Stimulated activated naive CD8-positive, alpha-beta T cell treated with anti-CD3 and anti-CD28 coated beads, Interleukin-15, Interleukin-2, amounts not matched to agents 100 U/mL and 50 U/mL, for 24 hours (primary cell): Measurements from ENCODE around the gene DMRT2.

Experiments used
- ATAC-seq: fragments of 150-1000 bp; cut with Tn5 transposase; one replicate; pipeline ENCODE4 v1.10.0; 2021
- DNase-seq: peaks from one replicate; pipeline ENCODE4 v3.0.0; 2021

Gene DMRT2

GRCh38 chr9:1094749-1095148 lies 44.6 kb downstream of the DMRT2 start:
- DNase-seq (no peak), ATAC-seq (no peak)

DNA sequence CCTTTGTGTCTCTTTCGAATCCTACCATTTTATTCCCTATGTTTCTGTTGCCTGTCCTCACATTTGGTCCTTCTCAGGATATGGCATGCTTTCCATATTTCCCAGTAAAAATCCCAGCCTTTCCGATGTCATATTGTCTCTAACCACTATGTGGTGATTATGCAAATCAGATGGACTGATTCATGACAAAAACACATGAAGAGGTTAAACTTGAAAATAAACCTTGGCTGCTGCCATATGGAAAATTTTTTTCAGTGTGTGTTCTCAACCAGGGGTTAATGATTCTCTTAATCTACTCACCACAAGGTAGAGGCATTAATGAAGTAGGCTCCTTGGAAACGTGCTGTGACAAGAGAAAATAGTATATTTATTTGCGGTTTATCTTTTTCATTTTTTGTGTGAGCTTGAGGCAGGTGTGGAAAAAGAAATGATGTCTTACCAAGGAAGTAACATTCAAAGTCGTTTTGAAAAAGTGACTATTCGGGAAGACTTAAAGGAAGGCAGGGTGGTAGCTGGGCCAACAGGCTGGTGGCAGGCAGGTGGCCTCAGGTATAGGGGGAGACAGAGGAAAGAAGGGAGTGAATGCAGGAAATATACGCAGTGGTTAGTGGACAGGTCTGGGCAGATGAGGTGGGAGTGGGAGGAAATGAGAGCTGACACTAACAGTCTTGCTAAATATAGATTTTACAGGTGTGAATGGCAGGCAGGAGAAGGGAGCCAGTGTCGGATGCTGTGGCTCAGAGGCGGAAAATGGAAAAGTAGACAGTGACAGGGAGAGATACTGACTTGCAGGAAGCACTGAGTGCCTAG lies 46.2 kb downstream of the DMRT2 start:
- DNase-seq: no peak

DNA sequence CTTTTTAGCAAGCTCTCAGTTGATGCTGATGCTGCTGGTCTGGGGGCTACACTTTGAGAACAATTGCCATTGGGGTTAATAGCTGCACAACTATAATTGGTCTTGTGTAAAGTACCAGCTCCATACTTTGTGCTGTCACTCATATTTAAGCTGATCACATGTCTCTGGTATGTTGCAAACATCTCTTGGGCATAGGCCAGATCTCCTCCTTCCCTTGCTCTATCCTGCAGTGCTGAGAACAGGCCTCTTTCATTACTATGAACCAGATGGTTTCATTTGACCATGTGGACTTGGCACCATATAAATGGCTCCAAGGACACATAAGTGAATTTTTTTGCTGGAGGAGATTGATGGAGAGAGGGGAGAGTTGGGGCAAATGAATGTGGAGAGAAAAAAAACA lies 48.4 kb downstream of the DMRT2 start:
- DNase-seq (no peak), ATAC-seq (no peak)

More for the DNA sequence above, 46.2 kb downstream of the DMRT2 start:
- ATAC-seq: no peak

DNA sequence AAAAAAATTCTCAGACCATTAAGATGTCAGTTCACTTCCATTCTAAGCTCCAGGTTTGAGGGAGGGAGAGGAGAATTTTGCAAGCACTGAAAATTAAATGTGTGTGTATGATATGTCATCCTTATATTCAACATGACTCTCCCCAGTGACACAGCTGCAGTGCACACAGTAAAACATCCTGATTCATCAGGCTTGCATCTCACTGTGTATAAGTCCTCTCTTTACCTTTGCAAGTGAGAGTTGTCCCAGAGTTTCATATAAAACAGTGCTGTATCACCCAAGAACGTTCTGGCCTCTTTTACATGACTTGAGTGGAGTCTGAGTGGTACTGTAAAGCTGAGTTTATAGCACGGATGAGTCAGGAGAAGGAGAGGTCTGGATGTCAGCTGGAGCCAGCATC lies 50.0 kb downstream of the DMRT2 start:
- ATAC-seq (no peak), DNase-seq (no peak)

- DNase-seq: no peak
- ATAC-seq: no peak
Measured at GRCh38 chr9:1100945-1101344, 50.8 kb downstream of the DMRT2 start.

- DNase-seq (no peak), ATAC-seq (no peak)
Measured at GRCh38 chr9:1101846-1102641, 51.9 kb downstream of the DMRT2 start.

- ATAC-seq: no peak
- no peak for DNase-seq
Measured at GRCh38 chr9:1102642-1102970, 52.4 kb downstream of the DMRT2 start.
